GM12874 (cell line): ENCODE data around the gene OR6M1.

Experiments used
- CTCF ChIP-seq: IDR thresholded peaks from 2 replicates; pipeline ENCODE4 v1.5.1; 2011; ENCODE audit warnings: low read depth, mild to moderate bottlenecking, control low read depth, low read length, moderate library complexity; ENCODE audit not compliant: insufficient read depth

Gene OR6M1

GRCh38 chr11:123778511-123778910 is 27.6 kb downstream of the OR6M1 start:
- no peak for TF ChIP-seq CTCF

GRCh38 chr11:123775715-123776549 is 30.2 kb downstream of the OR6M1 start:
- TF ChIP-seq CTCF, result no peak

GRCh38 chr11:123775289-123775688 is 30.9 kb downstream of the OR6M1 start:
- TF ChIP-seq CTCF, result no peak

GRCh38 chr11:123773959-123774358 is 32.2 kb downstream of the OR6M1 start:
- TF ChIP-seq CTCF, result no peak

GRCh38 chr11:123773026-123773425 is 33.1 kb downstream of the OR6M1 start:
- no peak for TF ChIP-seq CTCF

GRCh38 chr11:123771664-123772063 is 34.5 kb downstream of the OR6M1 start:
- TF ChIP-seq CTCF, result no peak

- no peak for TF ChIP-seq CTCF
Measured at GRCh38 chr11:123770712-123771111, 35.4 kb downstream of the OR6M1 start.
